Glutamatergic neuron (in vitro differentiated cells): ENCODE data around the gene MRO. TPM values are rescaled to one million over a fixed set of nuclear protein-coding genes. Genes with fewer than 3 reads are reported as not detected.

Source experiments
- DNase-seq: peaks from one replicate; pipeline ENCODE4 v3.0.0; 2022
- H3K27ac Mint-ChIP-seq: one replicate; pipeline ENCODE4 v1.8.0; 2020; ENCODE audit warnings: mild to moderate bottlenecking, mixed read lengths, inconsistent platforms; ENCODE audit not compliant: unreplicated experiment
- H3K27me3 Mint-ChIP-seq: one replicate; pipeline ENCODE4 v1.8.0; 2020; ENCODE audit warnings: mild to moderate bottlenecking, moderate library complexity, mixed read lengths, inconsistent platforms; ENCODE audit not compliant: unreplicated experiment
- H3K36me3 Mint-ChIP-seq: one replicate; pipeline ENCODE4 v1.8.0; 2020; ENCODE audit warnings: mild to moderate bottlenecking, mixed read lengths, inconsistent platforms; ENCODE audit not compliant: unreplicated experiment
- H3K4me1 Mint-ChIP-seq: one replicate; pipeline ENCODE4 v1.8.0; 2020; ENCODE audit warnings: mild to moderate bottlenecking, low read depth, mixed read lengths, inconsistent platforms; ENCODE audit not compliant: unreplicated experiment
- H3K4me3 Mint-ChIP-seq: one replicate; pipeline ENCODE4 v1.8.0; 2020; ENCODE audit warnings: mild to moderate bottlenecking, mixed read lengths, inconsistent platforms; ENCODE audit not compliant: unreplicated experiment
- H3K9me3 Mint-ChIP-seq: one replicate; pipeline ENCODE4 v1.8.0; 2020; ENCODE audit warnings: mild to moderate bottlenecking, moderate library complexity, mixed read lengths, inconsistent platforms; ENCODE audit not compliant: unreplicated experiment
- CTCF ChIP-seq: fragments of 200-600 bp; sonication (generic); IDR thresholded peaks from one replicate; pipeline ENCODE4 v1.5.0; 2021; ENCODE audit not compliant: partially characterized antibody, unreplicated experiment
- total RNA-seq: library from RNA; stranded (reverse); fragmentation: NEBNext Ultra II Directional; extraction: Animal tissue kit (Norgen Biotek cat#: 25700); gene quantifications from one replicate; pipeline ENCODE4 v1.2.1, GENCODE V29; 2021; ENCODE audit not compliant: unreplicated experiment

Gene MRO
- total RNA-seq, 1 donor from 2014 or later = not detected

DNA sequence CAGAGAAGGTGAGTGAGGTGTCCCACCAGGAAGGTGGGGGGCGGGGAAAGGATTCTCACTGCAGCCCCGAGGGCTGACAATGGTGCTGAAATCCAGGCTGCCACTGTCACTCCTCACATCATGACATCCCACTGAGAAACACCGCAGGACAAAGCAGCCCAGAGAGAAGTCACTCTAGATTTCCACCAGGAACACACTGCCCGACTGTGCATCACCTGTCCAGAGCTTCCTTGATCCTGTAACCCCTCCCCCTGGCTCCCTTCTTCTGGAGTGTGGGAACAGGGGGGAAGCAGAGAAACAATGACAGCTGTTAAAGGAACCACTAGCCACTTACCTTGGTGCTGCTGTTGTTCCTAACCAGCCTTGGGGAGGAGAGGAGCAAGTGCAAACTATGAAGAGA is 69.9 kb downstream of the MRO start:
- H3K4me1 Mint-ChIP-seq = peaks cover 13% of the 10 kb centered on the region
- DNase-seq = no peak
- peaks cover 2% of the 10 kb centered on the region for H3K27me3 Mint-ChIP-seq
- no peak for TF ChIP-seq CTCF
- H3K4me3 Mint-ChIP-seq = no peak overlapping the region
- no peaks in the 10 kb centered on the region for H3K9me3 Mint-ChIP-seq
- H3K27ac Mint-ChIP-seq = no peak overlapping the region
- no peaks in the 10 kb centered on the region for H3K36me3 Mint-ChIP-seq

DNA sequence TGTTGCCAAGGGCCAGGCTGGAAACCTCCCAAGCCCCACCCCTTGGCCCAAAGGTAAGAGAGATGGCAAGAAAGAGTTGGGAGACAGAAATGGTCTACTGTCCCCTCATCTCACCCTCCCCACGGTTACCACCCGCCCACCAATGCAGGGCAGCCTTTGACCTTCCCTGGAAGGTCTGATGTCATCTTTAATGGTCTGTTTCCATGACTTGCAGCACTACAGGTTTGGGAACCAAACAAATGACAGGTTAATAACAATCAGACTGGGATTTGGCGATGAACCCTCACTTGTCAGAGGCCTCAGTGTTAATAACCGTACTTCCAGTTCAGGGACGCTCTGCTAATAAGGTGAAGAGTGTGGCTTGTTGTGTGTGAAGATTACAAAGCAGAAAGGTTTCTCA is 70.4 kb downstream of the MRO start:
- DNase-seq = no peak
- TF ChIP-seq CTCF = no peak
- Mint-ChIP-seq H3K27me3 (peaks cover 2% of the 10 kb centered on the region), H3K4me3 (no peak overlapping the region), H3K36me3 (peaks cover under 1% of the 10 kb centered on the region), H3K4me1 (peaks cover 13% of the 10 kb centered on the region), H3K27ac (no peak overlapping the region), H3K9me3 (no peaks in the 10 kb centered on the region)

DNA sequence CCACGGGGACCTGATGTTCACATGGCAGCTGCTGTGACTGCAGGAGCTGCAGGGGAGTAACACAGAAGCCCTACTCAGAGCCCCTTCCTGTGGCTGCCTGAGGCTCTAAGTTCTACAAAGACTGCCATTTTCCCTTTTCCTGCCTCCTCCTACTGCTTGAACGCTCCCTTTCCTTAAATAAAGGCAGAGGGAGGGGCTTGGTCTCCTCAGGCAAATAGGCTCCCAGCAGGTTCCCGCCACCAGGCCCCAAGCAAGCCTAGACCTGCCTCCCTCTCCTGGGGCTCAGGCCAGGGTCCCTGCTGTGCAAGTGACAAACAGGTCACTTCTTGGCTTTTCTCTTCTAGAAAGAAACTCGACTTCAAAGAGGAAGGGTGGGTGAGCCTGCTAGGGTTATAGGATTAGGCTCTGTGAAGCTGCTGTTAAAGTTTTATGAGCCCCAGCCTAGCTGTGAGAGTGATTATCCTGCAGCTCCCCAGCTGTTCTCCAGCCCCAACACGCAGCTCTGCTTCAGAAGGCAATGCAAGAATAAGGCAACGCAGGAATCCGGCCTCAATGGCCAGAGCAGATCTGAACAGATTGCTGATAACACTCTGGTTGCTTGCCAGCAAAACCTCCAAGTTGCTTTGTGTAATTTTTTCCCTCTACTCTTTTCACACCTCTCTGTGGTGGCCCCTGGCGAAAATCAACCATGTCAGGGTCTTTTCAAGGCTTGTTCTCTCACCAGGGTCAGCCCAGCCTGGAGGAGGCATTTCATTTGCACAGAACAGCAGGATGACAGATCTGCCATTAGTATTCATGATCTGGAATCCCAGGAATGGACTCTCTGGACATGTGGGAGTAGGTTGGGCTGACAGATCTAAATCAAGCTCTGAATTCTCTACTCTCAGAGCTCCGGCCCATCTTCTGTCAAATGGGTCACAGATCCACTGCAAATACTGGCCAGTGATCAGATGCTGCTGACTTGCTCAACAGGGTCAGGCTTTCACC is 71.3 kb downstream of the MRO start:
- no peak overlapping the region for H3K4me3 Mint-ChIP-seq
- no peak for TF ChIP-seq CTCF
- peaks cover 2% of the 10 kb centered on the region for H3K27me3 Mint-ChIP-seq
- peak overlapping the region; percentile 17 for H3K27ac Mint-ChIP-seq
- H3K36me3 Mint-ChIP-seq = peaks cover 10% of the 10 kb centered on the region
- no peak for DNase-seq
- peaks cover 13% of the 10 kb centered on the region for H3K4me1 Mint-ChIP-seq
- H3K9me3 Mint-ChIP-seq = no peaks in the 10 kb centered on the region

- TF ChIP-seq CTCF = no peak
- H3K9me3 Mint-ChIP-seq = no peaks in the 10 kb centered on the region
- no peak for DNase-seq
- peaks cover 2% of the 10 kb centered on the region for H3K27me3 Mint-ChIP-seq
- no peak overlapping the region for H3K27ac Mint-ChIP-seq
- H3K4me1 Mint-ChIP-seq = peaks cover 13% of the 10 kb centered on the region
- H3K36me3 Mint-ChIP-seq = peaks cover 12% of the 10 kb centered on the region
- H3K4me3 Mint-ChIP-seq = no peak overlapping the region
These were observed 72.0 kb downstream of the MRO start for GRCh38 chr18:50747849-50748242.

- H3K27ac Mint-ChIP-seq = no peak overlapping the region
- H3K27me3 Mint-ChIP-seq = no peaks in the 10 kb centered on the region
- H3K9me3 Mint-ChIP-seq = no peaks in the 10 kb centered on the region
- H3K36me3 Mint-ChIP-seq = peaks cover 12% of the 10 kb centered on the region
- no peak for TF ChIP-seq CTCF
- no peak overlapping the region for H3K4me3 Mint-ChIP-seq
- peaks cover 6% of the 10 kb centered on the region for H3K4me1 Mint-ChIP-seq
- no peak for DNase-seq
These were observed 73.9 kb downstream of the MRO start for GRCh38 chr18:50745945-50746344.
